Measurements from ENCODE around the gene ARHGAP45. TPM values are rescaled to one million over a fixed set of nuclear protein-coding genes. Genes with fewer than 3 reads are reported as not detected.

The ARHGAP45 gene
- total and polyA plus RNA-seq, 9 of the 15 experiments (the other 6 are each of a cell fraction or from before 2014, with no cell fraction given), result 0.08 to 22.1 (median 4.2) TPM

DNA sequence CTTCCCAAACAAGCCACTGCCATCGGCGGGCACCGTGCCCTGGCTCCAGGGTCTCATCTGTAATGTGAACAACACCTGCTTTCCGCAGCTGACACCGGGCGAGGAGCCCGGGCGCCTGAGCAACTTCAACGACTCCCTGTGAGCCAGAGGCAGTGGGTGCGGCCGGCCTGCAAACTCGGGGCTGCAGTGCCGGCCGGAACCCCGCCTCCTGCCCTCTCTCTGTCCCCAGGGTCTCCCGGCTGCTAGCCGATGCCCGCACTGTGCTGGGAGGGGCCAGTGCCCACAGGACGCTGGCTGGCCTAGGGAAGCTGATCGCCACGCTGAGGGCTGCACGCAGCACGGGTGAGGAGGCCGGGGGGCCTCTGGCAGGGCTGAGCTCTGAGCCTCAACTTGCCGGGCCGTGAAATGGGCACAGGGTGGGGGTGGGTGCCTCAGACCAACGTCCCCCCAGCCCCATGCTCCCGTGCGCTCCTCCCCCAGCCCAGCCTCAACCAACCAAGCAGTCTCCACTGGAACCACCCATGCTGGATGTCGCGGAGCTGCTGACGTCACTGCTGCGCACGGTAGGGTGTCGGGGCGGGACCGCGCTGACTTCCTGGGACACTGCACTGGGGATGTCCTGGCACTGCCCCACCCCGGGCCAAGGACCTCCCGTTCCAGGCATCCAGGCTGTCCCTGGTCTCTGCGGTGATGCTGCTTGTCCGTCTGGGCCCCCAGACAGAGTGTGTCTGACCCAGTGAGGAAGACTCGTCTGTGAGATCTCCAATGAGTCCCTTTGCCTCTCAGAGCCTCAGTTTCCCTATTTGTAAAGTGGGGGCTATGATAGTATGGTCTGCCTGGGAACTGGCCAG is 24.9 kb upstream of the ARHGAP45 start (continued):
- TF ChIP-seq MCM3 (IDR thresholded peaks at IDR 0.05) (no peak), CBFA2T2 (conservative IDR thresholded peaks at IDR 0.05) (no peak; the same call in 1 of the 2 replicates), CTBP1 (IDR thresholded peaks at IDR 0.05; ENCODE audit: borderline replicate concordance) (peak; percentile 48), HCFC1 (IDR thresholded peaks at IDR 0.05; ENCODE audit: low read depth, low read length) (peak; percentile 75), TRIM24 (IDR thresholded peaks at IDR 0.05) (0 out of 4 replicates have a peak, but pooled peaks of 1 of the 2 experiments have one; percentile 27), ETV1 (tag; conservative IDR thresholded peaks at IDR 0.05; ENCODE audit: low read depth) (0 out of 2 replicates have a peak, but pooled peaks have one; percentile 9), U2AF1 (optimal IDR thresholded peaks at IDR 0.05; ENCODE audit: low read depth, low read length) (peak; percentile 47), SOX6 (IDR thresholded peaks at IDR 0.05) (0 out of 2 replicates have a peak, but pooled peaks have one; percentile 10), EGR1 (conservative IDR thresholded peaks at IDR 0.05) (peak; percentile 29; the same call in 1 of the 2 replicates), NBN (IDR thresholded peaks at IDR 0.05; ENCODE audit: low read depth) (peak; percentile 76; the same call in 1 of the 2 replicates), MYNN (IDR thresholded peaks at IDR 0.05) (peak; percentile 71), MYNN (CRISPR knock-in tag; IDR thresholded peaks at IDR 0.05) (no peak), ESRRA (IDR thresholded peaks at IDR 0.05; ENCODE audit: borderline replicate concordance, low read depth) (peak; percentile 43; the same call in 1 of the 2 replicates), ZBED1 (IDR thresholded peaks at IDR 0.05) (peak; percentile 42; the same call in 1 of the 2 replicates), SIN3B (IDR thresholded peaks at IDR 0.05; ENCODE audit: low read depth) (peak; percentile 75), KLF1 (tag; IDR thresholded peaks at IDR 0.05) (no peak), SP1 (CRISPR knock-in tag; IDR thresholded peaks at IDR 0.05) (peak; percentile 83), BRF1 (IDR thresholded peaks at IDR 0.05; ENCODE audit: borderline replicate concordance, extremely low read depth, insufficient read length) (no peak), GATAD2B (IDR thresholded peaks at IDR 0.05; ENCODE audit: borderline replicate concordance) (no peak), MTA1 (IDR thresholded peaks at IDR 0.05; ENCODE audit: borderline replicate concordance) (peak; percentile 97)
- TF ChIP-seq, protein P1, sequence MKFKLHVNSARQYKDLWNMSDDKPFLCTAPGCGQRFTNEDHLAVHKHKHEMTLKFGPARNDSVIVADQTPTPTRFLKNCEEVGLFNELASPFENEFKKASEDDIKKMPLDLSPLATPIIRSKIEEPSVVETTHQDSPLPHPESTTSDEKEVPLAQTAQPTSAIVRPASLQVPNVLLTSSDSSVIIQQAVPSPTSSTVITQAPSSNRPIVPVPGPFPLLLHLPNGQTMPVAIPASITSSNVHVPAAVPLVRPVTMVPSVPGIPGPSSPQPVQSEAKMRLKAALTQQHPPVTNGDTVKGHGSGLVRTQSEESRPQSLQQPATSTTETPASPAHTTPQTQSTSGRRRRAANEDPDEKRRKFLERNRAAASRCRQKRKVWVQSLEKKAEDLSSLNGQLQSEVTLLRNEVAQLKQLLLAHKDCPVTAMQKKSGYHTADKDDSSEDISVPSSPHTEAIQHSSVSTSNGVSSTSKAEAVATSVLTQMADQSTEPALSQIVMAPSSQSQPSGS (CRISPR knock-in tag; IDR thresholded peaks at IDR 0.05), result no peak
- TF ChIP-seq, protein P2, sequence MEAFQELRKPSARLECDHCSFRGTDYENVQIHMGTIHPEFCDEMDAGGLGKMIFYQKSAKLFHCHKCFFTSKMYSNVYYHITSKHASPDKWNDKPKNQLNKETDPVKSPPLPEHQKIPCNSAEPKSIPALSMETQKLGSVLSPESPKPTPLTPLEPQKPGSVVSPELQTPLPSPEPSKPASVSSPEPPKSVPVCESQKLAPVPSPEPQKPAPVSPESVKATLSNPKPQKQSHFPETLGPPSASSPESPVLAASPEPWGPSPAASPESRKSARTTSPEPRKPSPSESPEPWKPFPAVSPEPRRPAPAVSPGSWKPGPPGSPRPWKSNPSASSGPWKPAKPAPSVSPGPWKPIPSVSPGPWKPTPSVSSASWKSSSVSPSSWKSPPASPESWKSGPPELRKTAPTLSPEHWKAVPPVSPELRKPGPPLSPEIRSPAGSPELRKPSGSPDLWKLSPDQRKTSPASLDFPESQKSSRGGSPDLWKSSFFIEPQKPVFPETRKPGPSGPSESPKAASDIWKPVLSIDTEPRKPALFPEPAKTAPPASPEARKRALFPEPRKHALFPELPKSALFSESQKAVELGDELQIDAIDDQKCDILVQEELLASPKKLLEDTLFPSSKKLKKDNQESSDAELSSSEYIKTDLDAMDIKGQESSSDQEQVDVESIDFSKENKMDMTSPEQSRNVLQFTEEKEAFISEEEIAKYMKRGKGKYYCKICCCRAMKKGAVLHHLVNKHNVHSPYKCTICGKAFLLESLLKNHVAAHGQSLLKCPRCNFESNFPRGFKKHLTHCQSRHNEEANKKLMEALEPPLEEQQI (IDR thresholded peaks at IDR 0.05), result no peak
- TF ChIP-seq, protein P3, sequence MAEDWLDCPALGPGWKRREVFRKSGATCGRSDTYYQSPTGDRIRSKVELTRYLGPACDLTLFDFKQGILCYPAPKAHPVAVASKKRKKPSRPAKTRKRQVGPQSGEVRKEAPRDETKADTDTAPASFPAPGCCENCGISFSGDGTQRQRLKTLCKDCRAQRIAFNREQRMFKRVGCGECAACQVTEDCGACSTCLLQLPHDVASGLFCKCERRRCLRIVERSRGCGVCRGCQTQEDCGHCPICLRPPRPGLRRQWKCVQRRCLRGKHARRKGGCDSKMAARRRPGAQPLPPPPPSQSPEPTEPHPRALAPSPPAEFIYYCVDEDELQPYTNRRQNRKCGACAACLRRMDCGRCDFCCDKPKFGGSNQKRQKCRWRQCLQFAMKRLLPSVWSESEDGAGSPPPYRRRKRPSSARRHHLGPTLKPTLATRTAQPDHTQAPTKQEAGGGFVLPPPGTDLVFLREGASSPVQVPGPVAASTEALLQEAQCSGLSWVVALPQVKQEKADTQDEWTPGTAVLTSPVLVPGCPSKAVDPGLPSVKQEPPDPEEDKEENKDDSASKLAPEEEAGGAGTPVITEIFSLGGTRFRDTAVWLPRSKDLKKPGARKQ (CRISPR knock-in tag; IDR thresholded peaks at IDR 0.05), result no peak
- TF ChIP-seq, protein P4, sequence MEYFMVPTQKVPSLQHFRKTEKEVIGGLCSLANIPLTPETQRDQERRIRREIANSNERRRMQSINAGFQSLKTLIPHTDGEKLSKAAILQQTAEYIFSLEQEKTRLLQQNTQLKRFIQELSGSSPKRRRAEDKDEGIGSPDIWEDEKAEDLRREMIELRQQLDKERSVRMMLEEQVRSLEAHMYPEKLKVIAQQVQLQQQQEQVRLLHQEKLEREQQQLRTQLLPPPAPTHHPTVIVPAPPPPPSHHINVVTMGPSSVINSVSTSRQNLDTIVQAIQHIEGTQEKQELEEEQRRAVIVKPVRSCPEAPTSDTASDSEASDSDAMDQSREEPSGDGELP (CRISPR knock-in tag; IDR thresholded peaks at IDR 0.05; ENCODE audit: borderline replicate concordance), result peak; percentile 72; the same call in 1 of the 2 replicates
